Upper lobe of left lung (tissue), 6 donors: ENCODE measurements around the gene IFITM10. TPM values are rescaled to one million over a fixed set of nuclear protein-coding genes. Genes with fewer than 3 reads are reported as not detected.
A peak's percentile ranks its signal among the peaks of the same experiment; 100 is the strongest.

Experiments used
- ATAC-seq, 2 donors: fragments of 200-7000 bp; cut with Tn5 transposase; one replicate each; pipeline ENCODE4 v1.9.1; 2022; ENCODE audit warnings: mild to moderate bottlenecking in 2 of 2, moderate library complexity in 2 of 2; ENCODE audit not compliant: low FRiP score in 2 of 2
- DNase-seq, 2 donors: peaks; one replicate each; pipeline ENCODE4 v3.0.0-alpha.2; 2019 to 2020
- H3K27ac ChIP-seq, 4 donors: fragments of 200-600 bp; sonication (generic); one replicate each; pipeline ENCODE4 v1.5.1; 2016 to 2019
- H3K27me3 ChIP-seq, 4 donors: fragments of 200-600 bp; sonication (generic); one replicate each; pipeline ENCODE4 v1.5.1; 2017 to 2019
- H3K36me3 ChIP-seq, 4 donors: fragments of 200-600 bp; sonication (generic); one replicate each; pipeline ENCODE4 v1.5.1; 2016 to 2019
- H3K4me1 ChIP-seq, 4 donors: fragments of 200-600 bp; sonication (generic); one replicate each; pipeline ENCODE4 v1.5.1; 2018 to 2019
- H3K4me3 ChIP-seq, 4 donors: fragments of 200-600 bp; sonication (generic); one replicate each; pipeline ENCODE4 v1.5.1; 2017 to 2019; ENCODE audit warnings: mild to moderate bottlenecking in 2 of 4, moderate library complexity in 1 of 4
- H3K9me3 ChIP-seq, 4 donors: fragments of 200-600 bp; sonication (generic); one replicate each; pipeline ENCODE4 v1.5.1; 2018 to 2019
- EP300 ChIP-seq, 4 donors: sonication (generic); formaldehyde crosslinking; IDR thresholded peaks; one replicate each; pipeline ENCODE4 v1.5.1; 2017; ENCODE audit warnings: antibody characterized with exemption in 4 of 4, control low read depth in 2 of 4
- POLR2A ChIP-seq, 4 donors: fragments of 450-650 bp; IDR thresholded peaks; one replicate each; pipeline ENCODE4 v1.5.1; 2016 to 2017; ENCODE audit warnings: antibody characterized with exemption in 4 of 4, mild to moderate bottlenecking in 2 of 4
- POLR2AphosphoS5 ChIP-seq, 2 donors: sonication (generic); formaldehyde crosslinking; IDR thresholded peaks; one replicate each; pipeline ENCODE4 v1.5.1; 2017; ENCODE audit warnings: antibody characterized with exemption in 2 of 2
- WGBS, 2 donors: methylation state at CpG; one replicate each; pipeline ENCODE4 v1.1.5; 2017 to 2018; 5-methylcytosine and 5-hydroxymethylcytosine counted together
- total RNA-seq, 6 donors: library from RNA; depleted of rRNA in 4 of 6; stranded (reverse); fragments of >200 nt in 4 of 6; gene quantifications; one replicate each; pipeline versions ENCODE4 v1.1.0 to v1.2.1, GENCODE V29; 2016 to 2021
- TF ChIP-seq, protein P1 (sequence below), 6 experiments: fragments of 450-650 bp in 4 of 6; fragments of 200-600 bp in 2 of 6; sonication (generic) in 2 of 6; IDR thresholded peaks; one replicate each; pipeline ENCODE4 v1.5.1; 2016 to 2019; ENCODE audit warnings: antibody characterized with exemption in 6 of 6
- donor health status: DM: no; HTN: no; CAD: no; lungs with moderate emphysema.
- donor health status: DM: no; HTN: yes; CAD: no; lungs with severe emphysema.

IFITM10 gene
- total RNA-seq, 6 donors from 2014 or later, result 8.7 to 28.3 (median 14.2) TPM

DNA sequence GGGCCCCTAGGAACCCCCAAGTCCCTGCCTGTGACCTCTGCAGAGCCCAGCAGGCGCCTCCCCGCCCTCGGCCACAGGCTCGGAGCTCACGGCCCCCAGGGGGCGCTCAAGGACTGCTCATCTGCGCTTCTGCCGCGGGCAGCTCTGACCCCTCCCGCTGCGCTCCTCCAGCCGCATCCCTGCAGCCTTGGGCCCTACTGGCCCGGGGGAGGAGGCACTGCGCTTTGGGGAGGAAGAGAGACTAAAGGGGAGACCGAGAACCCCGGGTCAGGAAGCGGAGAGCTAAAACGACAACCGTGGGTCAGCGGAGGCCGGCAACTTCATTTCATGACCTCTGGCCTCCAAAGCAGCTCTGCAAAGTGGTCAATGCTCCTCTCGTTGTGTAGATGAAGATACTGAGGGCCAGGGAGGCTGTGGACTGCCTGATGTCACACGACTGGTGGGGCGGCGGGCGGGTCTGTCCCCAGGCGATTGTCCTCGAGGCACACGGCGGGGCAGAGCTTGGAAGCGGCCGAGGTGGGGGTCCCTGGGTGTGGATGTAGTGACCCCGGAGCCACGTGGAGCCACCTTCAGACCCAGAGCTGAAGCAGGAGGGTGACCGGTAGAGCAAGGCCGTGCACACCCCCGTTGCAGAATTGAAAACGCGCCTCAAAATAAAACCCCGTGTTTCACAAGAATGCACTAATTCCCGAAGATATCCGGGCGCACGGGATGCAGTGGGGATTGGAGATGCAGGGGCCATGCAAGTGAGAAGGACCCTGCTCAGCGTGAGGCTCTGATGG, 56.1 kb downstream of the IFITM10 start:
- Histone ChIP-seq H3K9me3 (no peaks in the 10 kb centered on the region), H3K27ac (no peak overlapping the region), H3K36me3 (no peaks in the 10 kb centered on the region), H3K4me3 (peak overlapping the region in 2 of 4 donors; percentile 31 to 46), H3K4me1 (peaks cover 5 to 16% (median 13%) of the 10 kb centered on the region in 4 donors), H3K27me3 (no peaks in the 10 kb centered on the region)
- DNase-seq (peak; percentile 85 to 95), ATAC-seq (peak; percentile 93 to 97)
- TF ChIP-seq, protein P1, sequence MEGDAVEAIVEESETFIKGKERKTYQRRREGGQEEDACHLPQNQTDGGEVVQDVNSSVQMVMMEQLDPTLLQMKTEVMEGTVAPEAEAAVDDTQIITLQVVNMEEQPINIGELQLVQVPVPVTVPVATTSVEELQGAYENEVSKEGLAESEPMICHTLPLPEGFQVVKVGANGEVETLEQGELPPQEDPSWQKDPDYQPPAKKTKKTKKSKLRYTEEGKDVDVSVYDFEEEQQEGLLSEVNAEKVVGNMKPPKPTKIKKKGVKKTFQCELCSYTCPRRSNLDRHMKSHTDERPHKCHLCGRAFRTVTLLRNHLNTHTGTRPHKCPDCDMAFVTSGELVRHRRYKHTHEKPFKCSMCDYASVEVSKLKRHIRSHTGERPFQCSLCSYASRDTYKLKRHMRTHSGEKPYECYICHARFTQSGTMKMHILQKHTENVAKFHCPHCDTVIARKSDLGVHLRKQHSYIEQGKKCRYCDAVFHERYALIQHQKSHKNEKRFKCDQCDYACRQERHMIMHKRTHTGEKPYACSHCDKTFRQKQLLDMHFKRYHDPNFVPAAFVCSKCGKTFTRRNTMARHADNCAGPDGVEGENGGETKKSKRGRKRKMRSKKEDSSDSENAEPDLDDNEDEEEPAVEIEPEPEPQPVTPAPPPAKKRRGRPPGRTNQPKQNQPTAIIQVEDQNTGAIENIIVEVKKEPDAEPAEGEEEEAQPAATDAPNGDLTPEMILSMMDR (IDR thresholded peaks at IDR 0.05), result peak; percentile 79 to 97 (median 95)
- TF ChIP-seq POLR2A (IDR thresholded peaks at IDR 0.05) (no peak), POLR2AphosphoS5 (IDR thresholded peaks at IDR 0.05) (no peak), EP300 (IDR thresholded peaks at IDR 0.05) (no peak)
- 50 to 55% methylated on average over 39 to 43 of the region's 45 CpGs for WGBS, 2 donors

GRCh38 chr11:1693327-1694063, 56.9 kb downstream of the IFITM10 start:
- Histone ChIP-seq H3K36me3 (no peaks in the 10 kb centered on the region), H3K4me3 (peak overlapping the region in 3 of 4 donors; percentile 7 to 46 (median 31)), H3K9me3 (no peaks in the 10 kb centered on the region), H3K27ac (no peak overlapping the region), H3K27me3 (no peaks in the 10 kb centered on the region), H3K4me1 (peaks cover 5 to 16% (median 13%) of the 10 kb centered on the region in 4 donors)
- TF ChIP-seq POLR2AphosphoS5 (IDR thresholded peaks at IDR 0.05) (no peak), EP300 (IDR thresholded peaks at IDR 0.05) (no peak), POLR2A (IDR thresholded peaks at IDR 0.05) (no peak)
- TF ChIP-seq, protein P1 (IDR thresholded peaks at IDR 0.05), result peak; percentile 78 to 92 (median 90)
- ATAC-seq, result peak; percentile 81 to 90
- 3 to 18% methylated on average over 13 to 35 of the region's 37 CpGs for WGBS, 2 donors
- DNase-seq, result peak; percentile 79 to 97

GRCh38 chr11:1692708-1693326, 57.6 kb downstream of the IFITM10 start:
- H3K27me3 ChIP-seq, result no peaks in the 10 kb centered on the region
- no peak overlapping the region for H3K27ac ChIP-seq
- no peaks in the 10 kb centered on the region for H3K36me3 ChIP-seq
- no peak for DNase-seq
- TF ChIP-seq POLR2AphosphoS5 (IDR thresholded peaks at IDR 0.05), result no peak
- no peak for TF ChIP-seq EP300 (IDR thresholded peaks at IDR 0.05)
- TF ChIP-seq, protein P1 (IDR thresholded peaks at IDR 0.05), result no peak
- no peak for TF ChIP-seq POLR2A (IDR thresholded peaks at IDR 0.05)
- H3K4me3 ChIP-seq, result no peak overlapping the region
- no peaks in the 10 kb centered on the region for H3K9me3 ChIP-seq
- ATAC-seq, result no peak
- 46 to 56% methylated on average over 19 to 20 of the region's 20 CpGs for WGBS, 2 donors
- peaks cover 5 to 16% (median 13%) of the 10 kb centered on the region in 4 donors for H3K4me1 ChIP-seq

- no peak overlapping the region for H3K4me3 ChIP-seq
- no peaks in the 10 kb centered on the region for H3K36me3 ChIP-seq
- no peak for ATAC-seq
- no peak overlapping the region for H3K27ac ChIP-seq
- peaks cover 5 to 16% (median 13%) of the 10 kb centered on the region in 4 donors for H3K4me1 ChIP-seq
- no peak for TF ChIP-seq EP300 (IDR thresholded peaks at IDR 0.05)
- no peak for TF ChIP-seq POLR2AphosphoS5 (IDR thresholded peaks at IDR 0.05)
- TF ChIP-seq, protein P1 (IDR thresholded peaks at IDR 0.05), result no peak
- no peak for TF ChIP-seq POLR2A (IDR thresholded peaks at IDR 0.05)
- WGBS, 2 donors, result 80 to 83% methylated on average over 10 to 16 of the region's 16 CpGs
- no peaks in the 10 kb centered on the region for H3K9me3 ChIP-seq
- no peak for DNase-seq
- H3K27me3 ChIP-seq, result no peaks in the 10 kb centered on the region
Measured at GRCh38 chr11:1691878-1692707, 58.3 kb downstream of the IFITM10 start.
